Stimulated activated CD8-positive, alpha-beta memory T cell treated with anti-CD3 and anti-CD28 coated beads, Interleukin-7, amount 100 ng/mL, for 1 hour (primary cell): ENCODE data around the gene SGCD.

Experiments
- DNase-seq, 2 donors: peaks; one replicate each; pipeline ENCODE4 v3.0.0-alpha.2; 2020; ENCODE audit warnings: low read depth in 2 of 2

Gene SGCD

GRCh38 chr5:156774273-156774672 is 447.3 kb downstream of the SGCD start:
- no peak for DNase-seq

DNA sequence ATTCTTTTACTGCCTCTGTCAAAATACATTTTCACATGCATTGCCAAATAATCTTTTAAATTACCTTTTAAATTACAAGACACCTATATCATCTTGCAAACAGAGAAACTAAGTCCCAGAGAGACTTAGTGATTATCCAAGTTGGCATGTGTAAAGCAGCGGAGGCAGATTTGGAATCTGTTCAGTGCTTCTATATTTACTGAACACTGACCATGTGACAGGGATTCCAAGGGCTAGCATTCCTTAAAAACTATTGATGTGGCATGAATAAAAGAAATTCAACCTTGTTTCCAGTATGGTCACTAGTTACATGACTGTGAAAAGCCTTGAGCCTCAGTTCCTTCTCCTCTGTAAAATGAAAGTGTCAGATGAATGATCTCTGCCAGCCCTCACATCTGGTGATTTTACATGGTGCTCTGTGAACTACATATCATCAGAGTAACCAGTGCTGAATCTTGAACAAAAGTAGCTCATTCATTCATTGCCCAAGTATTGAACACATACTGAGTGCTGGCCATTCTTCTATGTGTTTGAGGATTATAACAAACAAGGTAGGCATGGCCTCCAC is 451.3 kb downstream of the SGCD start:
- DNase-seq, result no peak

- no peak for DNase-seq
Observed at GRCh38 chr5:156778752-156779151, 451.8 kb downstream of the SGCD start.

- no peak for DNase-seq
Observed at GRCh38 chr5:156779436-156779835, 452.5 kb downstream of the SGCD start.

DNA sequence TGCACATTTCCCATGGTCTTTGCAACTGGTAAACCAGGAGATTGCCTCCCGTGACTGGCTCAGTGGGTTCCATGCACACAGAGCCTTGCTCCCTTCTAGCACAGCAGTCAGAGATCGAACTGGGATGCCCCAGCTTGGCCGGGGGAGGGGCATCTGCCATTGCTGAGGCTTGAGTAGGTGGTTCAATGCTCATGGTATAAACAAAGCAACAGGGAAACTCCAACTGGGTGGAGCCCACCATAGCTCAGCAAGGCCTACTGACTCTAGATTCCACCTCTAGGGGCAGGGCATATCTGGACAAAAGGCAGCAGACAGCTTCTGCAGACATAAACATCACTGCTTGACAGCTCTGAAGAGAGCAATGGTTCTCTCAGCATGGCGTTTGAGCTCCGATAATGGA is 456.1 kb downstream of the SGCD start:
- DNase-seq, result no peak

- DNase-seq, result no peak
Observed at GRCh38 chr5:156794687-156795086, 467.7 kb downstream of the SGCD start.

GRCh38 chr5:156798201-156798600 is 471.2 kb downstream of the SGCD start:
- no peak for DNase-seq

DNA sequence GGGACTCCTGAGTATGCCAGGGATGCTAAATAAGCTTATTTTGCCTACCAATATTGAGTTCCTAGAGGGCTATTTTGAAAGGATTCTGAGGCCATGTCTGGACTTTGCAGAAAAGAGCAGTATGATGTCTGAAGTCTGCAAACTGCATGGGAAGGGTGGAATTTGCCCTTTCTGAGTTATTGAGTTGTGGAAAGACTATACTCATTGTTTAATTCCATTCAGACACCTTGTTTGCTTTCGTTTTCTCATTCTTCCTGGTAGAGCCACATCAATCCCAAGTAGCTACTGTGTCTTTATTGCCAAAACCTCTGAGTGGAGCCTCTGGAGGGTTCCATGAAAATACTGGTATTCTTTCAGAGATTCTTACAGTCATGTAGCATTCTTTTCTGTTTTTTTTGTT is 472.2 kb downstream of the SGCD start:
- no peak for DNase-seq

DNA sequence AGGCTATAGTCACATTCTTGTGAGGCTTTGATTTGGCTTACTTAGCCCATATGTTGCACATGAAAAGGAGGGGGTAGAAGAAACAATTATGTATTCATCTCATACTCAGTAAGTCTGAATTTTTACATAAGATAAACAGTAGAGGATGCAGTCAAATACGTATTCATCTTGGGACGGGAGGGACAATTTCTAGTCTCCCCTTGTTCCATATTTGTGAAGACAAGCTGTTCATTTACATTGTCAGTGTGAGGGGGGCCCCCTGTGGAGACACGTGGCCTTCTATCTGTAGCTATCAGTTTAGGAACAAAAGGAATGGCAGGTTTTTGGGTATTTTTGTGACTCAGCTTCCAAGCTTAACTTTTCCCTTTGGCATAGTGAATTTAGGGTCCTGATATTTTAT is 474.0 kb downstream of the SGCD start:
- no peak for DNase-seq

GRCh38 chr5:156802501-156802900 is 475.5 kb downstream of the SGCD start:
- no peak for DNase-seq

GRCh38 chr5:156803404-156803803 is 476.4 kb downstream of the SGCD start:
- no peak for DNase-seq

DNA sequence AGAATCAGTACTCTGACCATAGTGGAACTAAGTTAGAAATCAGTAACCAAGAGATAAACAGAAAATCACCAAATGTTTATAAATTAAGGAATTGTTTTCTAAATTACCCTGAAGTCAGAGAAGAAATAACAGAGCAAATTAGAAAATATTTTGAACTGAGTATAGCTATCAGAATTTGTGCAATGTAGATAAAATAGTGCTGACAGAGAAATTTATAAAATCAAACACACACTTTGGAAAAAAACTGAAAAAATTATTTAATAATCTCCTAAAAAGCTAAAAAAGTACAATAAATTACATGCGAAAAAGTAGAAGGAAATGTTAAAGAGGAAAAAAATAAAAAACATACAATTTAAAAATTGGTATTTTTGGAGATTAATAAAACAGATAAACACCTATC is 486.0 kb downstream of the SGCD start:
- DNase-seq, result no peak

DNA sequence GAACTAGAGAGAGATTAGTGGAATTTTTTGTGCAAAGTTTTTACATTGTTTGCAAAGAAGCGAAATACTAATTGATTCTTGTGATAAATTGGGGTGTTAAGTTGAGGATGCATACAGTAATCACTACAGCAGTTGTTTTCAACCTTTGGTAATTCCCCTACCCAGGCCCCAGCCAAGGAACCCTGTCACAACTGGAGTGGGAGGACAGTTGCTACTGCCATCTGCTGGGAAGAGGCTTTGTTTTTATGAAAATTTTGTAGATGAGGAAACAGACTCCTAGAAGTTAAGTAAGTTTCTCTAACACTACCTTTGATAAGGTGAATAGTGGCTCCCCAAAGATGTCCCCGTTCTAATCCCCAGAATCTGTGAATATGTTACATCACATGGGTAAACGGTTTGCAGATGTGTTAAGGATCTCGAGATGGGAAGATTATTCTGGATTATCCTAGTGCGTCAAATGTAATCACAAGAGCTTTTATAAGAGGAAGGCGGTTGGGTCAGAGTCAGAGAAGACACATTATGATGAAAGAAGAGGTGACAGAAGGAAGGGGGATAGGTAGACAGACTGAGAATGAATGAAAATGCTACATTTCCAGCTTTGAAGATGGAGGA is 489.1 kb downstream of the SGCD start:
- DNase-seq, result no peak
